H9 (cell line): ENCODE data around the gene CASP8. TPM values are rescaled to one million over a fixed set of nuclear protein-coding genes. Genes with fewer than 3 reads are reported as not detected.

Experiments used
- DNase-seq: peaks from one replicate; pipeline ENCODE4 v3.0.0-alpha.2; 2017
- H2AFZ ChIP-seq: one replicate; pipeline ENCODE4 v1.6.1; 2013; ENCODE audit warnings: mild to moderate bottlenecking, low read length, control low read depth, moderate library complexity
- H2AK5ac ChIP-seq: 2 replicates; pipeline ENCODE4 v1.6.1; 2013; ENCODE audit warnings: low read length, control low read depth, mixed read lengths; ENCODE audit not compliant: insufficient read length
- H2BK120ac ChIP-seq: one replicate; pipeline ENCODE4 v1.6.1; 2013; ENCODE audit warnings: low read depth, mild to moderate bottlenecking, low read length, control low read depth, inconsistent platforms; ENCODE audit not compliant: poor library complexity, severe bottlenecking
- H2BK12ac ChIP-seq: 2 replicates; pipeline ENCODE4 v1.6.1; 2013; ENCODE audit warnings: low read length, control low read depth, mixed read lengths, low read depth; ENCODE audit not compliant: insufficient read length
- H2BK15ac ChIP-seq: 2 replicates; pipeline ENCODE4 v1.6.1; 2013; ENCODE audit warnings: low read depth, low read length, control low read depth
- H2BK20ac ChIP-seq: one replicate; pipeline ENCODE4 v1.6.1; 2013; ENCODE audit warnings: low read depth, mild to moderate bottlenecking, low read length, control low read depth, inconsistent platforms; ENCODE audit not compliant: poor library complexity, severe bottlenecking
- H2BK5ac ChIP-seq: 2 replicates; pipeline ENCODE4 v1.6.1; 2013; ENCODE audit warnings: low read length, control low read depth, mixed read lengths; ENCODE audit not compliant: insufficient read length
- H3K14ac ChIP-seq: 2 replicates; pipeline ENCODE4 v1.6.1; 2013; ENCODE audit warnings: low read length, control low read depth; ENCODE audit not compliant: insufficient read depth
- H3K18ac ChIP-seq: 2 replicates; pipeline ENCODE4 v1.6.1; 2013; ENCODE audit warnings: low read depth, mild to moderate bottlenecking, mixed read lengths, low read length, control low read depth; ENCODE audit not compliant: insufficient read length
- H3K23ac ChIP-seq: 2 replicates; pipeline ENCODE4 v1.6.1; 2013; ENCODE audit warnings: low read length, control low read depth, mixed read lengths, low read depth; ENCODE audit not compliant: insufficient read length
- H3K23me2 ChIP-seq: 2 replicates; pipeline ENCODE4 v1.6.1; 2013; ENCODE audit warnings: low read depth, mild to moderate bottlenecking, mixed read lengths, low read length, control low read depth; ENCODE audit not compliant: insufficient read length, poor library complexity, severe bottlenecking
- H3K27ac ChIP-seq: 2 replicates; pipeline ENCODE4 v1.5.1; 2013; ENCODE audit warnings: low read length, control low read depth, mixed read lengths, low read depth; ENCODE audit not compliant: insufficient read length
- H3K27me3 ChIP-seq: 2 replicates; pipeline ENCODE4 v1.6.1; 2013; ENCODE audit warnings: low read length, control low read depth, inconsistent platforms; ENCODE audit not compliant: insufficient read depth
- H3K4ac ChIP-seq: 2 replicates; pipeline ENCODE4 v1.6.1; 2013; ENCODE audit warnings: low read depth, mild to moderate bottlenecking, control low read depth, inconsistent platforms, low read length, moderate library complexity
- H3K4me1 ChIP-seq: 2 replicates; pipeline ENCODE4 v1.6.1; 2013; ENCODE audit warnings: low read length, control low read depth, inconsistent platforms; ENCODE audit not compliant: insufficient read depth
- H3K4me2 ChIP-seq: 2 replicates; pipeline ENCODE4 v1.6.1; 2013; ENCODE audit warnings: low read length, control low read depth, mixed read lengths; ENCODE audit not compliant: insufficient read length, insufficient read depth
- H3K56ac ChIP-seq: 2 replicates; pipeline ENCODE4 v1.6.1; 2013; ENCODE audit warnings: low read depth, mild to moderate bottlenecking, mixed read lengths, low read length, control low read depth; ENCODE audit not compliant: insufficient read length
- H3K79me1 ChIP-seq: 2 replicates; pipeline ENCODE4 v1.6.1; 2013; ENCODE audit warnings: low read depth, mild to moderate bottlenecking, moderate library complexity, low read length, control low read depth, inconsistent platforms; ENCODE audit not compliant: insufficient read depth, poor library complexity, severe bottlenecking
- H3K79me2 ChIP-seq: 2 replicates; pipeline ENCODE4 v1.6.1; 2013; ENCODE audit warnings: low read length, control low read depth, inconsistent platforms; ENCODE audit not compliant: insufficient read depth
- H3K9ac ChIP-seq: 2 replicates; pipeline ENCODE4 v1.6.1; 2013; ENCODE audit warnings: low read length, control low read depth, mixed read lengths; ENCODE audit not compliant: insufficient read length; ENCODE audit errors: extremely low read depth
- H3K9me3 ChIP-seq: one replicate; pipeline ENCODE4 v1.6.1; 2013; ENCODE audit warnings: low read depth, low read length, inconsistent platforms; ENCODE audit not compliant: control insufficient read depth
- H3T11ph ChIP-seq: one replicate; pipeline ENCODE4 v1.6.1; 2013; ENCODE audit warnings: mild to moderate bottlenecking, low read length, control low read depth, inconsistent platforms
- H4K20me1 ChIP-seq: one replicate; pipeline ENCODE4 v1.6.1; 2013; ENCODE audit not compliant: control insufficient read depth, insufficient read length, insufficient read depth
- H4K5ac ChIP-seq: 2 replicates; pipeline ENCODE4 v1.6.1; 2013; ENCODE audit warnings: low read depth, mild to moderate bottlenecking, mixed read lengths, low read length, control low read depth; ENCODE audit not compliant: insufficient read length
- H4K8ac ChIP-seq: replicated peaks from 2 replicates; pipeline ENCODE4 v1.6.1; 2013; ENCODE audit warnings: low read length, control low read depth, mixed read lengths, low read depth; ENCODE audit not compliant: insufficient read length
- H4K91ac ChIP-seq: 2 replicates; pipeline ENCODE4 v1.6.1; 2013; ENCODE audit warnings: low read depth, mild to moderate bottlenecking, moderate library complexity, mixed read lengths, low read length, control low read depth; ENCODE audit not compliant: insufficient read length
- H3K27ac Mint-ChIP-seq, 3 experiments: 2 replicates in 2 of 3; 3 replicates in 1 of 3; pipeline ENCODE4 v1.8.0; 2020 to 2021; ENCODE audit warnings: mixed read lengths in 3 of 3, mild to moderate bottlenecking in 1 of 3, moderate library complexity in 1 of 3
- H3K27me3 Mint-ChIP-seq: 2 replicates; pipeline ENCODE4 v1.8.0; 2021; ENCODE audit warnings: low read depth, mild to moderate bottlenecking, moderate library complexity, mixed read lengths
- H3K36me3 Mint-ChIP-seq, 3 experiments: 2 replicates in 2 of 3; 3 replicates in 1 of 3; pipeline ENCODE4 v1.8.0; 2020 to 2021; ENCODE audit warnings: low read depth in 3 of 3, mixed read lengths in 3 of 3; ENCODE audit not compliant: insufficient read depth in 1 of 3
- H3K4me1 Mint-ChIP-seq, 2 experiments: 2 replicates each; pipeline ENCODE4 v1.8.0; 2020; ENCODE audit warnings: mixed read lengths in 2 of 2
- H3K4me3 Mint-ChIP-seq, 2 experiments: 2 replicates in 1 of 2; 3 replicates in 1 of 2; pipeline ENCODE4 v1.8.0; 2020 to 2021; ENCODE audit warnings: mild to moderate bottlenecking in 2 of 2, mixed read lengths in 2 of 2, moderate library complexity in 1 of 2
- H3K9me3 Mint-ChIP-seq, 2 experiments: 2 replicates in 1 of 2; 3 replicates in 1 of 2; pipeline ENCODE4 v1.8.0; 2020; ENCODE audit warnings: mild to moderate bottlenecking in 2 of 2, mixed read lengths in 2 of 2, moderate library complexity in 1 of 2
- WGBS: extraction: QIAGEN DNeasy Blood & Tissue Kit; methylation state at CpG from one replicate; pipeline ENCODE4 v1.1.7; 2013; ENCODE audit warnings: missing lambda C conversion rate, low lambda C conversion rate, mixed read lengths; ENCODE audit not compliant: insufficient read length; ENCODE audit errors: extremely low coverage; 5-methylcytosine and 5-hydroxymethylcytosine counted together
- total RNA-seq: library from RNA; stranded (reverse); gene quantifications from 2 replicates; pipeline ENCODE4 v1.2.1, GENCODE V29; 2021
- TF ChIP-seq, protein P1 (sequence below): fragments of 200-600 bp; sonication (generic); conservative IDR thresholded peaks from 3 replicates; pipeline ENCODE4 v1.8.0; 2021; ENCODE audit warnings: antibody characterized with exemption, mild to moderate bottlenecking

CASP8 gene
- total RNA-seq, 1 experiment from 2014 or later = 10.0 TPM

GRCh38 chr2:201215963-201216362, 44.4 kb upstream of the CASP8 start:
- H3K4me3 Mint-ChIP-seq = no peak overlapping the region
- H3K27ac Mint-ChIP-seq = no peak overlapping the region
- Histone ChIP-seq H2BK12ac (no peak overlapping the region), H3K4ac (no peak overlapping the region), H4K20me1 (no peaks in the 10 kb centered on the region), H3K27me3 (no peaks in the 10 kb centered on the region), H3K9me3 (no peaks in the 10 kb centered on the region), H2AFZ (no peak overlapping the region), H3T11ph (no peak overlapping the region), H2BK120ac (no peak overlapping the region), H2BK15ac (no peak overlapping the region), H3K79me2 (no peaks in the 10 kb centered on the region), H3K79me1 (no peaks in the 10 kb centered on the region), H2AK5ac (no peak overlapping the region), H4K91ac (no peak overlapping the region), H2BK5ac (no peak overlapping the region), H3K4me2 (no peak overlapping the region), H4K5ac (no peak overlapping the region), H3K9ac (no peak overlapping the region), H3K56ac (no peak overlapping the region), H3K14ac (no peak overlapping the region), H3K27ac (no peak overlapping the region), H4K8ac (no peak overlapping the region), H3K23ac (no peak overlapping the region), H3K18ac (no peak overlapping the region), H3K4me1 (peaks cover 6% of the 10 kb centered on the region; the same call in 1 of the 2 replicates), H2BK20ac (no peak overlapping the region), H3K23me2 (no peaks in the 10 kb centered on the region)
- no peaks in the 10 kb centered on the region for H3K27me3 Mint-ChIP-seq
- no CpG with 5 or more reads among the region's 4 CpGs for WGBS
- DNase-seq = no peak
- TF ChIP-seq, protein P1, sequence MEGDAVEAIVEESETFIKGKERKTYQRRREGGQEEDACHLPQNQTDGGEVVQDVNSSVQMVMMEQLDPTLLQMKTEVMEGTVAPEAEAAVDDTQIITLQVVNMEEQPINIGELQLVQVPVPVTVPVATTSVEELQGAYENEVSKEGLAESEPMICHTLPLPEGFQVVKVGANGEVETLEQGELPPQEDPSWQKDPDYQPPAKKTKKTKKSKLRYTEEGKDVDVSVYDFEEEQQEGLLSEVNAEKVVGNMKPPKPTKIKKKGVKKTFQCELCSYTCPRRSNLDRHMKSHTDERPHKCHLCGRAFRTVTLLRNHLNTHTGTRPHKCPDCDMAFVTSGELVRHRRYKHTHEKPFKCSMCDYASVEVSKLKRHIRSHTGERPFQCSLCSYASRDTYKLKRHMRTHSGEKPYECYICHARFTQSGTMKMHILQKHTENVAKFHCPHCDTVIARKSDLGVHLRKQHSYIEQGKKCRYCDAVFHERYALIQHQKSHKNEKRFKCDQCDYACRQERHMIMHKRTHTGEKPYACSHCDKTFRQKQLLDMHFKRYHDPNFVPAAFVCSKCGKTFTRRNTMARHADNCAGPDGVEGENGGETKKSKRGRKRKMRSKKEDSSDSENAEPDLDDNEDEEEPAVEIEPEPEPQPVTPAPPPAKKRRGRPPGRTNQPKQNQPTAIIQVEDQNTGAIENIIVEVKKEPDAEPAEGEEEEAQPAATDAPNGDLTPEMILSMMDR = no peak
- H3K4me1 Mint-ChIP-seq = peaks cover 17 to 19% of the 10 kb centered on the region in 2 experiments
- H3K36me3 Mint-ChIP-seq = peaks cover 0 to 6% (median 0%) of the 10 kb centered on the region in 3 experiments; a peak in 2 of 7 replicates
- H3K9me3 Mint-ChIP-seq = peaks cover 0 to 5% of the 10 kb centered on the region in 2 experiments; a peak in 1 of 5 replicates
